Raji (cell line): ENCODE results near the gene NPHS2.

Experiments
- POLR2A ChIP-seq: IDR thresholded peaks from 2 replicates; pipeline ENCODE4 v1.6.1; 2011; ENCODE audit warnings: low read depth, low read length, control low read depth; ENCODE audit not compliant: insufficient read depth

The NPHS2 gene

DNA sequence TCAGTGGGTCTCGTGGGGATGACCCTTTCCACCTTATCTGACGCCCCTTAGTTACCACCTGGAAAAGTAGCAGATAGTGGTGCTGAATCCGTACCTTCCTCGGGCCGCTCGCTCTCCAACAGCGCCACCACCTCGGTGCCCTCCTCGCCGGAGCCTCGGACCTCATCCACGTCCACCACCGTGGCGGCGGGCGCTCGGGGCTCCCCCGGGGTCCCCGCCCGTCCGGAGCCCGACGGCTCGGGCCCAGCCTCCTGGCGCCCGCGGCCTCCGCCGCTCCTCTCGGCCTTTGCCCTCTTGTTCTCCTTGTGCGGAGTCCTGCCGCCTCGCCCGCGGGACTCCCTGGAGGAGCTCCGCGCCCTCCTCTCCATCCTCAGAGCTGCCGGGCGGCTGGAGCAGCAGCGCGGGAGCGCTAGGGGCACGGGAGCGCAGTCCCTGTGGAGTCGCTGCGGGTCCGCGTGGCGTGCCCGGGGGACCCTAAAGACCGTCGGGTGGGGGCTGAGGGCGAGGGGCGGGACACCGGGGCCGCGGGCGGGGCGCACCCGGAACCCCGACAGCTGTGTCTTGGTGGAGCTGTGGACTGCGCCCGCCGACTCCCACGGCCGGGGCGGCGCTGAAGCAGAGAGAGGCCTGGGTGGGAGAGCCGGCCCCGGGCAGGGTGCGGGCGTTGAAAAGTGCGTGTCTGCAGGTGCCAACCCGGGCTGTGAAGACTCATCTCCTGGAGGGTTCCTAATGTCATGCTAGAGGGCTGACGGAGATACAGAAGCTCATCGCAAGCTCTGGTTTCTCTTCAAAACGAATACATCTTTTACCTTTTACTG, at the start of gene NPHS2:
NPHS2 (minus strand) TSS at position 452 of the 818 bp plus-strand sequence; CDS start at position 368, 84 bp downstream.
- no peak for TF ChIP-seq POLR2A

DNA sequence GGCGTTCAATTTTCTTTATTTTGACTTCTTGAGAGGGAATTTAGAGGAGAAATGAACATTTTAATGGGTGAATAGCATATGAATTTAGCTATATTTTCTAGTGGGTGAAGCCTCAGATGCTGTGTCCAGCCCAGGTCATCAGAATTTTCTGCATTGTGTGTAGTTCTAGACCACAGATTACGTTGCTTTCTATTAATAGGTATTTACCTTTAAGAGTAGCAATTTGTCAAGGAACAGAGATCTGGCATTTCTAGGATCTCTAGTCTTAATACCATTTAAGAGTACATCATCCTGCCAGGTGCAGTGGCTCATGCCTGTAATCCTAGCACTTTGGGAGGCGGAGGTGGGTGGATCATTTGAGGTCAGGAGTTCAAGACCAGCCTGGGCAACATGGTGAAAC, 36.6 kb upstream of the NPHS2 start:
- TF ChIP-seq POLR2A, result no peak

DNA sequence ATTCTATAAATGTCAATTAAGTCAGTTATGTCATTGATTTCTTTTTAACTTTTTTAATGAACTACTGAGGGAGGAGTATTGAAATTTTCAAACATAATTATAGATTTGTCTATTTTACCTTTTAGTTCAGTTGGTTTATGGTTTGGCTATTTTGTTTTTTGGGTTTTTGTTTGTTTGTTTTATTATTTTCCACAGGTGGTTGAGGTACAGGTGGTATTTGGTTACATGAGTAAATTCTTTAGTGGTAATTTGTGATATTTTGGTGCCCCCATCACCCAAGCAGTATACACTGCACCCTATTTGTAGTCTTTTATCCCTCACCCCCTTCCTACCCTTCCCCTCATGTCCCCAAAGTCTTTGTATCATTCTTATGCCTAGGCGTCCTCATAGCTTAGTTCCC, 25.3 kb upstream of the NPHS2 start:
- TF ChIP-seq POLR2A, result no peak

DNA sequence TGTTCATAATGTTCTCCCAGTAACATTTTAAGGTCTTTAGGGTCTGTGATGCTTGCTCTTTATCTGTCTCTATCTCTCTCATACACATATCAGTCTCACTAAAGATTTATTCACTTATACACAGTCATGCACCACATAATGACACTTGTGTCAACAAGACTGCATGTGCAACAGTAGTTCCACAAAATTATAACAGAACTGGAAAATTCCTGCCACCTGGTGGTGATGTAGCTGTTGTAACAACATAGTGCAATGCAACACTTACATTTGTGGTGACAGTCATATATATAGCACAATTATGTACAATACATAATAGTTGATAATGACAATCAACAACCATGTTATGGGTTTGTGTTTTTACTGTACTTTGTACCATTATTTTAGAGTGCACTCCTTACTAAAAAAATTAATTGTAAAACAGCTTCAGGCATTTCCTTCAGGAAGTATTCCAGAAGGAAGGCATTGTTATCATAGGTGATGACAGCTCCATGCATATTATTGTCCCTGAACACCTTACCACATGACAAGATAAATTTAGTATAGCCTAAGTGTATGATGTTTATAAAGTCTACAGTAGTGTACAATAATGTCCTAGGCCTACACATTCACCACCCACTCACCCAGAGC, 24.0 kb upstream of the NPHS2 start:
- no peak for TF ChIP-seq POLR2A

DNA sequence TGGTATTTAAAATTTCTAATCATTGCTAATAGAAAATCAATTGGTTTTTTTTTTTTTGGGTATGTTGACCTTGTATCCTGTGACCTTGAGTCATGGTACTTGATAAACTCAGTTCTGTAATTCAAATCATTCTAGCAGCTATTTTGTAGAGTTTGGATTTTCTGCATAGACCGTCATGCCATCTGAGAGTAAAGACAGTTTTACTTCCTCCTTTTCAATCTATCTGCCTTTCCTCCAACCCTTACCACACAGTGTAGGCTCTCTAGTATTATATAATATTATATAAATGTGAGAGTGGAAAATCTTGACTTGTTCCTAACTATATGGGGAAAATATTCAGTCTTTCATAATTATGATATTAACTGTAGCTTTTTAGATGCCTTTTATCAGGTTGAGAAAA, 22.9 kb upstream of the NPHS2 start:
- TF ChIP-seq POLR2A, result no peak

DNA sequence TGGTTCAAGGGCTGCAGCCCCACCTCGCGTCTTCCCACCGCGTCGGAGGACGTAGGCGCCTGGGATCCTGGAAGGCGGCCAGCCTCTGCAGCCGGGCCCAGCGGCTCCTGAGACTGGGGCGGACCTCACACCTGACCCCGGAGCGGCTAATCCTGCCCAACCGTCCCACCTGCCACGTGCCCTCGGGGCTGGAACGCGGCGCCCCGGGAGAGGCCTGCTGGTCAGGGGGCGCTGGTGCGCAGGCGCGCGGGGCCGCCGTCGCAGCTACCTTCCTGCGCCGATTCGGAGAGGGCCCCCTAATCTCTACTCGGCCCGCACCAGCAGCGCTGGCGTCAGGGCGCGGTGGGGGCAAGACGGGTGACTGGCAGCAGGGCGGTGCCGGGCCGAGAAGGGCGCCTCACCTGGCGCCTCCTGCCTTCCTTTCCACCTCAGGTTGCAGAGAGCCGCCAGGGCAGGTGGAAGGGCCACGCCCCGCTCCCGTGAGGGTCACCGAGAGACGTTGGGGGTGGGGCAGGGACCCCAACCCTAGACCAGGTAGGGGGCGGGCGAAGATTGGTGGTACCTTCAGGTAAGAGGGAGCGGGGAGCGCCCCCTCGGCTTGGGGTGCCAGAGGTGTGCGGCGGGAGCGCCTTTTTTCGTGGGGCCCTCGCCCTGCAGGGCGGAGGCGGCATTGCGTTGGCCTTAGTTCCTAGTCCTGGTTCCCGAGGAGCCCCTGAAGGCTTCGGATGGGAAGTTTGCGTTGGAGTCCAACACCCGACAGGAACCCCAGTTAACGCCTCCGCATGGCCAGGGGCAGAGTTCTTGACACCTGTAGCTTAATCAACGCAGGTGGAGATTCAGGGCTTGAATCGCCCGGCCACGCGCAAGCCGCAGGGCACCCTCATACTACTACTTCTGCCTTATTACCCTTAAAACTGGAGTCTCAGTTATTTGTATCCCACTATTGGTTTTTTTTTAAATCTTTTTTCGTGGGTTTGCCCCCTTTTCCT, 16.1 kb upstream of the NPHS2 start, which contains the start of gene TDRD5:
TDRD5 (plus strand) TSS at position 241 of the 989 bp plus-strand sequence. CDS start 784 bp downstream, outside the sequence.
- no peak for TF ChIP-seq POLR2A

DNA sequence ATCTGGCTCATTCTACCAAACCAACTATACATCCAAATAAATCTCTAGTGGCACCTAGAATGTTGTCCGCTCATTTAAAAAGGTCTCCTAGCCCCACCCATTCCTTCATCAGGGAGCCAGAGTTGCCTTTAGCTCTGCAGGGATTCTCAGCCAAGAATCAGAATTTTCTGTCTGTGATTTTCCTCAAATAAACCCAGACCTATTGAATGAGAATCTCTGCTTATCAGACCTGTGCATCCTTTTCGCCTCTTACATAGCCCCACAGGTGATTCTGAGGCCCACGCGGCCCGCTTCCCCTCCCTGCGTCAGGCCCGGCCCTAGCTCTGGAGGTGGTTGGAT, 15.5 kb upstream of the NPHS2 start:
- no peak for TF ChIP-seq POLR2A

DNA sequence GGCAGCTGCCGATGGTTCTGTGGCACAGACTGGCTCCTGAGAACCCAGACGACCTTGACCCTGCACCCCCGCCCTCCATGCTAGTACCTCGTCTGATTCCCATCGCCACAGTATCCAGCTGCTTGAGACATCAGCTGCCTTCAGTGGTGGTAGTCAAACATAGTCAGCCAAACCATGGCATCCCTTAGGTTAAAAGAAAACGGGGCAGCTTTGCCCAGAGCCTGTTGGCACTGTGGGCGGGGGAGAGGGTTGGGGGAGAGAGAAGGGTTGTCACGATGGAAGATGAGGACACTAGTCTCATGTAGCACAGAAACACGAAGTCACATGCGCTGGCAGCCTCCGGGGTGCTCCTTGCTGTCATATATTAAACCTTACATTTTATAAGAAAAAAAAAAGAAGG, 14.9 kb upstream of the NPHS2 start:
- no peak for TF ChIP-seq POLR2A

DNA sequence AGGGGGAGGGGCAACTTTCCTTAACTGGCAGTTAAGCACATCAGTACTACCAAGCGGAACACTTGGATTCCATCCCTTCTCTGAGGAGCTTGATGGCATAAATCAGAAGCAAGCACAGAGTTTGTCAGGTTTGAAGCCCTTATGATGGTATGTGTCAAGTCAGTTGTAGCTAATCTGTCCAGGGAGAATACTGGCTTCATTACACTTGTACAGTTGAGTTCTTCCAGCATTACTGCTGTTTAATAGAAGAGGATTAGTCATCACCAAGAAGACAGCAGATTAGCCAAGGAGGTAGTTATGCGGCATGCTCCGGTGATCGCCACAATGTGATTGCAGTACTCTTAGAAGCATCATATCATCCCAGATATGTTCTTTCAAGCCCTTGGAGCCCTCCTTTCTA, 13.8 kb upstream of the NPHS2 start:
- no peak for TF ChIP-seq POLR2A

DNA sequence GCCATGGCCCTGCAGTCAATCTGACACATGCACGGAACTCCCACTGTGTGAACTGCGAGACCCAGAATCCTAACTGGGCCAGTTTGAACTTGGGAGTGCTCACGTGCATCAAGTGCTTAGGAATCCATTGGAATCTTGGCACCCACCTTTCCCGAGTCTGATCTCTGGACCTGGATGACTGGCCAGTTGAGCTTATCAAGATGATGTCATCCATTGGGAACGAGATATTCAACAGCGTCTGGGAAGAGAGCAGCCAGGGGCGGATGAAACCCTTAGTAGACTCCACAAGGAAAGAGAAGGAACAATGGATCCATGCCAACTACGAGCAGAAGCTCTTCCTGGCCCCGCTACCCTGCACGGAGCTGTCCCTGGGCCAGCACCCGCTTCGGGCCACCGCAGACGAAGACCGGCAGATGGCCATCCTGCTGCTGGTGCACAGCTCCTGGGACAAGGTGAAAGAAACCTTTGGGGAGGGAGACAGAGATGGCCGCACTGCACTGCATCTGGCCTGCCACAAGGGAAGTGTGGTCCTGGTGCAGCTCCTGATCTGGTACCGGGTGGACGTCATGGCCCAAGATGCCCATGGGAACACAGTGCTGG, 12.8 kb upstream of the NPHS2 start:
- TF ChIP-seq POLR2A, result no peak

DNA sequence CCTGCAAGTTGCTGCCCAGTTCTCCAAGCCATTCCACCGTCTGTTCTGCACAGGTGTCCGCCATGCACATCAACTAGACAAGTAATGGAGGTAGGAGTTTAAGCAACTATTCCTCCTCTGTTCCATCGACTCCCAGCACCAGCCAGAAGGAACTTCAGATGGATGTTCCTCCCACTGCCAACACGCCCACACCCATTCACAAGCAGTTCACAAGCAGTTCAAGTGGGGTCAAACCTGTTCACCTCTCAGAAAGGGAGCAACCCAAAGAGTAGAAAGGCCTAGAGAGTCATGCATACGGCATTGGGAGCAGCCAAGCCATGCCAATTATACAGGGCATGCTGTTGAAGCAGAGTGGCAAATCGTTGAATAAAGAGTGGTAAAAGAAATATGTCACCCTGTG, 11.6 kb upstream of the NPHS2 start:
- TF ChIP-seq POLR2A, result no peak

DNA sequence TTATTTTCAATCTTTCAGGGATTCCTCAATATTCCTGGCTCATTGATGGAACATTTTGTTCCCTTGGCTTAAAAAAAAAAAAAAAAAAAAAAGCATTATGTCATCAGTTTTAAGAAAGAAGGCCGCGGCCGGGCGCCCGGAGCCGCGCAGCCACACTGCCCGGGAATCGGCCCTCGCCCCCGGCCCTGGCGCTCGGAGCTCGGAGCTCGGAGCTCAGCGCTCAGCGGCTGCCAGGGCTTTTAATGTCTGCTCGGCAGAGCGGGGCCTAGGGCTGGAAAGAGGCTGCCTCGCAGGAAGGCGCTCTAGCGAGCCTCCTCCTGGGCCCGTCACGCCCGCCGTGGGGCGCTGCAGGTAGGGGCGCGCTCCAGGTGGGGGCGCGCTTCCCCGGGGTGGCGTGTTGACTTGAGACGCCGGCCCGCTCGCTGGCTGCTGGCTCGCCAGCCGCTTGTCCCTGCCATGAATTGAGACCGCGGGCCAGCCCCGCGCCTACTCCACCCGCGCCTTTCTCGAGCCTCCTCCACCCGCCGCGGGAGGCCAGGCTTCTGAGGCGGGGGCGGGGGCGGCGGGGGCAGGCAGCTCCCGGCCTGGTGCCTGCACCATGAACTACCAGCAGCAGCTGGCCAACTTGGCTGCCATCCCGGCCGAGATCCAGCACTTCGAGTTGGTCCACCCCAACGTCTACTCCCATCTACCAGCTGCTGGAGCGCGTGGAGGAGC, 10.5 kb upstream of the NPHS2 start:
- no peak for TF ChIP-seq POLR2A

DNA sequence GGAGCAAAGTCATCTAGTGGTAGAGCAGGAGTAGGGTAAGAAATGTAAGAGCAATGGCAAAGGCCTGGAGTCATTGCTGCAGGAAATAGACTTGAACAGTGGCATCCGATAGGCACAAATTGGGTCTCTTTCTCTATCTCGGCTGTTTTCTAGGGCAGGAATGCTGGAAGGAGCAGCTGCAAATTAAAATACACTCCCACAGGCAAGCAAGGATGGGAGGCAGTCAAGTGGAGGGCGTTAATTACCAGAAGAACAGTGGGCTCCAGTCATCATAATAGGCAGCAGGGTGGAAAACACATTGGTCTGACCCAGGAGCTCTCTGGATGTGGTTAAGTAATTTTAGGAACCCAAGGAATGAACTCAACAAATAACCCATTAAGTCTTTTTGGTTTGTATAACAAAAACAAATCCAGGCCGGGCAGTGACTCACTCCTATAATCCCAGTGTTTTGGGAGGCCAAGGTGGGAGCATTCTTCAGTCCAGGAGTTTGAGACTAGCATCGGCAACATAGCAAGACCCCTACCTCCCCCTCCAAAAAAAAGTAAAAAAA, 8.1 kb upstream of the NPHS2 start:
- no peak for TF ChIP-seq POLR2A

DNA sequence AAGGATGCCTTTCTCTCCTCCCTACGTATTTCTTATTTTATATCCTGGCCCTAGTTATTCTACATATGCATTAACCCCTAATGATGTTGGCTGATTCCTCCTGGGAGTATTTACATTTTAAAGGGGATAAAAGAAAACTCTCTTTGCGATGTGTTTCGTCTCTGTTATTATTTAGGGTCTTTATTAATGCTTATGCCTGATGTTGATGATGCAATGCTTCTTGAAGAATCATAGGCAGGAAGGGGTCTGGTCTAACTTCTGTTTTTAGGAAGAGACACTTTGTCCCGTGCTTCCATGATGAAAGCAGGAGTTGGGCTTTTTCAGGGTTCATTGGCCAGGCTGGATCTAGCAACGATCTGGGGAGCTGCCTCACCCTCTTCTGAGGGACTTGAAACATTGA, 761 bp upstream of the NPHS2 start:
- no peak for TF ChIP-seq POLR2A
